MCF 10A (cell line): ENCODE results near the gene LCOR. TPM values are rescaled to one million over a fixed set of nuclear protein-coding genes. Genes with fewer than 3 reads are reported as not detected.
A peak's percentile ranks its signal among the peaks of the same experiment; 100 is the strongest.

ENCODE experiments used
- BruUV-seq: library from RNA; stranded (reverse); fragments of 400-500 nt; replicated peaks from 2 replicates; lab custom pipeline; 2021; lab: Mats Ljungman, UMichigan
- CTCF ChIA-PET: fragments of 300-600 bp; sonication (Branson Sonifier 250); formaldehyde crosslinking; extraction: SDS; loops from one replicate; lab custom pipeline; 2021; ENCODE audit warnings: antibody characterized with exemption, inconsistent platforms; lab: Yijun Ruan, JAX
- POLR2A ChIA-PET: fragments of 300-600, 350-650 bp; sonication (Branson Sonifier 250); formaldehyde crosslinking; extraction: SDS; loops from one replicate; lab custom pipeline; 2020; ENCODE audit warnings: antibody characterized with exemption, inconsistent platforms; lab: Yijun Ruan, JAX
- DNase-seq: peaks from one replicate; pipeline ENCODE4 v3.0.0-alpha.2; 2018; ENCODE audit not compliant: unreplicated experiment
- H3K27ac Mint-ChIP-seq: one replicate; pipeline ENCODE4 v1.8.0; 2022; ENCODE audit warnings: mild to moderate bottlenecking, low read depth, mixed read lengths; ENCODE audit not compliant: unreplicated experiment
- H3K27me3 Mint-ChIP-seq: one replicate; pipeline ENCODE4 v1.8.0; 2022; ENCODE audit warnings: mixed read lengths; ENCODE audit not compliant: insufficient read depth, unreplicated experiment
- H3K36me3 Mint-ChIP-seq: one replicate; pipeline ENCODE4 v1.8.0; 2022; ENCODE audit warnings: mild to moderate bottlenecking, moderate library complexity, mixed read lengths; ENCODE audit not compliant: insufficient read depth, unreplicated experiment
- H3K4me1 Mint-ChIP-seq: one replicate; pipeline ENCODE4 v1.8.0; 2022; ENCODE audit warnings: mixed read lengths; ENCODE audit not compliant: insufficient read depth, unreplicated experiment
- H3K4me3 Mint-ChIP-seq: one replicate; pipeline ENCODE4 v1.8.0; 2022; ENCODE audit warnings: mild to moderate bottlenecking, moderate library complexity, mixed read lengths; ENCODE audit not compliant: unreplicated experiment
- H3K9me3 Mint-ChIP-seq: one replicate; pipeline ENCODE4 v1.8.0; 2022; ENCODE audit warnings: mixed read lengths; ENCODE audit not compliant: unreplicated experiment
- CTCF ChIP-seq: fragments of 200-600 bp; IDR thresholded peaks from one replicate; pipeline ENCODE4 v1.8.0; 2022; ENCODE audit warnings: antibody characterized with exemption, mild to moderate bottlenecking; ENCODE audit not compliant: unreplicated experiment
- intact Hi-C: fragments of 100-400 bp; cut with micrococcal nuclease; formaldehyde crosslinking; loops from 2 replicates; pipeline ENCODE4 v1.14.1; 2022
- total RNA-seq: library from RNA; stranded (reverse); gene quantifications from 2 replicates; pipeline ENCODE4 v1.2.3, GENCODE V29; 2022

LCOR gene
- total RNA-seq, 1 experiment from 2014 or later, result 40.4 TPM

DNA sequence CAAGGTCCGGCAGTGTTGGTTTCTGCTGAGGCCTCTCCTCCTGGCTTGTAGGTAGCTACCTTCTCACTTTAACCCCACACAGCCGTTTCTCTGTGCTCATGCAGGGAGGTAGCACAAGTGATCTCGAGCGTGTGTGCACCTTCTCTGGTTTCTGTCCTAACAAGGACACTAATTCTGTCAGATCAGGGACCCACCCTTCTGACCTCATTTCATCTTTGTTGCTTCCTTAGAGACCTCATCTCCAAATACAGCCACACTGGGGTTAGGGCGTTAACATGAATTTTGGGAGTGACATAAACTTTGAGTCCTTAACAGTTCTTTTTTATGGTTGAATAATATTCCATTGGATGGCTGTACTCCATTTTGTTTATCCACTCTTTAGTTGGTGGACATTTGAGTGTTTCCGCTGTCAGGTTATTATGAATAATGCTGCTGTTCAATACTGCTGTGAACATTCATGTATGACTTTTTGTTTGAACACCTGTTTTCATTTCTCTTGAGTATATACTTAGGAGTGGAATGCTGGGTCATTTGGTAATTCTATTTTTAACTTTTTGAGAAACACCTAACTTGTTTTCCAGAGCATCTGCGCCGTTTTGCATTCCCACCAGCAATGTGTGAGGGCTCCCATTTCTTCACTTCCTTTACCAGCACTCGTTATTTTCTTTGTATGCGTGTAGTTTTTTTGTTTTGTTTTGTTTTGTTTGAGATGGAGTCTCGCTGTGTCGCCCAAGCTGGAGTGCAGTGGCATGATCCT is 57.5 kb downstream of the LCOR start:
- no peak for TF ChIP-seq CTCF
- no peaks in the 10 kb centered on the region for H3K27me3 Mint-ChIP-seq
- H3K36me3 Mint-ChIP-seq, result peaks cover 13% of the 10 kb centered on the region
- no peak overlapping the region for H3K27ac Mint-ChIP-seq
- CTCF ChIA-PET, result interaction anchor here (1.0 kb wide), 1 partner anchor 519 kb away, joined by 3 read pairs; no protein-coding TSS in a partner anchor
- peaks cover 15% of the 10 kb centered on the region for H3K4me1 Mint-ChIP-seq
- DNase-seq, result no peak
- POLR2A ChIA-PET, result no interaction called here
- no peaks in the 10 kb centered on the region for H3K9me3 Mint-ChIP-seq
- intact Hi-C loops, result no loop called here
- no peak overlapping the region for H3K4me3 Mint-ChIP-seq
- BruUV-seq, result no TSS peak

- no peak overlapping the region for H3K27ac Mint-ChIP-seq
- intact Hi-C loops, result no loop called here
- H3K4me1 Mint-ChIP-seq, result peaks cover 15% of the 10 kb centered on the region
- no peaks in the 10 kb centered on the region for H3K9me3 Mint-ChIP-seq
- ChIA-PET POLR2A (no interaction called here), CTCF (interaction anchor here (0.7 kb wide), 1 partner anchor 21 kb away, joined by 3 read pairs; no protein-coding TSS in a partner anchor)
- H3K4me3 Mint-ChIP-seq, result no peak overlapping the region
- DNase-seq, result peak; percentile 8
- no peaks in the 10 kb centered on the region for H3K27me3 Mint-ChIP-seq
- H3K36me3 Mint-ChIP-seq, result peaks cover 13% of the 10 kb centered on the region
- no TSS peak for BruUV-seq
- TF ChIP-seq CTCF, result no peak
Observed at GRCh38 chr10:96890172-96890513, 58.0 kb downstream of the LCOR start.

DNA sequence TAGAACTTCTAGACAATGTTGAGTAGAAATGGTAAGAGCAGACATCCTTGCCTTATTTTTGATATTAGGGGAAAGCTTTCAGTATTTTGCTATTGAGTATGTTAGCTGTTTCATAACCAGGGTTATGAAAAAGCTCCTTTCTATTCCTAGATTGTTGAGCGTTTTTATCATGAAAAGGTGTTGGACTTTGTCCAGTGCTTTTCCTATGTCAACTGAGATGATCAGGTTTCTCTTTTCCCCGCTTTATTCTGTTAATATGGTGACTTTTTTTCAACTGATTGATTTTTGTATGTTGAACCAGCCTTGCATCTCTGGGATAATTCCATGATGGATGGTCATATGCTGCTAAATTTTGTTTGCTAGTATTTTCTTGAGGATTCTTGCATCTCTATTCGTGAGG is 58.5 kb downstream of the LCOR start:
- Mint-ChIP-seq H3K4me3 (no peak overlapping the region), H3K27ac (no peak overlapping the region), H3K4me1 (peaks cover 19% of the 10 kb centered on the region), H3K36me3 (peaks cover 13% of the 10 kb centered on the region), H3K27me3 (no peaks in the 10 kb centered on the region), H3K9me3 (no peaks in the 10 kb centered on the region)
- no TSS peak for BruUV-seq
- POLR2A ChIA-PET, result no interaction called here
- no peak for DNase-seq
- TF ChIP-seq CTCF, result no peak
- intact Hi-C loops, result no loop called here
- CTCF ChIA-PET, result interaction anchor here (0.6 to 0.7 kb wide), 3 partner anchors 21 to 520 kb away, joined by 3 to 4 read pairs (median 3); no protein-coding TSS in a partner anchor

GRCh38 chr10:96891840-96892239 is 59.7 kb downstream of the LCOR start:
- CTCF ChIA-PET, result no interaction called here
- Mint-ChIP-seq H3K9me3 (no peaks in the 10 kb centered on the region), H3K27ac (no peak overlapping the region), H3K4me1 (peaks cover 21% of the 10 kb centered on the region), H3K4me3 (no peak overlapping the region), H3K27me3 (no peaks in the 10 kb centered on the region), H3K36me3 (peaks cover 13% of the 10 kb centered on the region)
- no peak for TF ChIP-seq CTCF
- DNase-seq, result no peak
- POLR2A ChIA-PET, result no interaction called here
- intact Hi-C loops, result no loop called here
- BruUV-seq, result no TSS peak
